ENCODE measurements around the gene LIM2. TPM values are rescaled to one million over a fixed set of nuclear protein-coding genes. Genes with fewer than 3 reads are reported as not detected.

Gene LIM2
- total RNA-seq, 1 donor from 2014 or later: not detected

GRCh38 chr19:51352783-51353360 is 34.9 kb downstream of the LIM2 start:
- Mint-ChIP-seq H3K27ac (no peak overlapping the region), H3K27me3 (no peaks in the 10 kb centered on the region), H3K4me3 (no peak overlapping the region), H3K9me3 (no peaks in the 10 kb centered on the region), H3K36me3 (ENCODE audit: low read depth) (peaks cover 36% of the 10 kb centered on the region), H3K4me1 (peaks cover 1% of the 10 kb centered on the region)
- TF ChIP-seq, protein P1, sequence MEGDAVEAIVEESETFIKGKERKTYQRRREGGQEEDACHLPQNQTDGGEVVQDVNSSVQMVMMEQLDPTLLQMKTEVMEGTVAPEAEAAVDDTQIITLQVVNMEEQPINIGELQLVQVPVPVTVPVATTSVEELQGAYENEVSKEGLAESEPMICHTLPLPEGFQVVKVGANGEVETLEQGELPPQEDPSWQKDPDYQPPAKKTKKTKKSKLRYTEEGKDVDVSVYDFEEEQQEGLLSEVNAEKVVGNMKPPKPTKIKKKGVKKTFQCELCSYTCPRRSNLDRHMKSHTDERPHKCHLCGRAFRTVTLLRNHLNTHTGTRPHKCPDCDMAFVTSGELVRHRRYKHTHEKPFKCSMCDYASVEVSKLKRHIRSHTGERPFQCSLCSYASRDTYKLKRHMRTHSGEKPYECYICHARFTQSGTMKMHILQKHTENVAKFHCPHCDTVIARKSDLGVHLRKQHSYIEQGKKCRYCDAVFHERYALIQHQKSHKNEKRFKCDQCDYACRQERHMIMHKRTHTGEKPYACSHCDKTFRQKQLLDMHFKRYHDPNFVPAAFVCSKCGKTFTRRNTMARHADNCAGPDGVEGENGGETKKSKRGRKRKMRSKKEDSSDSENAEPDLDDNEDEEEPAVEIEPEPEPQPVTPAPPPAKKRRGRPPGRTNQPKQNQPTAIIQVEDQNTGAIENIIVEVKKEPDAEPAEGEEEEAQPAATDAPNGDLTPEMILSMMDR (IDR thresholded peaks at IDR 0.05): no peak
- ChIA-PET CTCF (no interaction called here), POLR2A (no interaction called here)
- intact Hi-C loops (cut with micrococcal nuclease): no loop called here
- DNase-seq (no peak), ATAC-seq (ENCODE audit: low read depth) (no peak)

DNA sequence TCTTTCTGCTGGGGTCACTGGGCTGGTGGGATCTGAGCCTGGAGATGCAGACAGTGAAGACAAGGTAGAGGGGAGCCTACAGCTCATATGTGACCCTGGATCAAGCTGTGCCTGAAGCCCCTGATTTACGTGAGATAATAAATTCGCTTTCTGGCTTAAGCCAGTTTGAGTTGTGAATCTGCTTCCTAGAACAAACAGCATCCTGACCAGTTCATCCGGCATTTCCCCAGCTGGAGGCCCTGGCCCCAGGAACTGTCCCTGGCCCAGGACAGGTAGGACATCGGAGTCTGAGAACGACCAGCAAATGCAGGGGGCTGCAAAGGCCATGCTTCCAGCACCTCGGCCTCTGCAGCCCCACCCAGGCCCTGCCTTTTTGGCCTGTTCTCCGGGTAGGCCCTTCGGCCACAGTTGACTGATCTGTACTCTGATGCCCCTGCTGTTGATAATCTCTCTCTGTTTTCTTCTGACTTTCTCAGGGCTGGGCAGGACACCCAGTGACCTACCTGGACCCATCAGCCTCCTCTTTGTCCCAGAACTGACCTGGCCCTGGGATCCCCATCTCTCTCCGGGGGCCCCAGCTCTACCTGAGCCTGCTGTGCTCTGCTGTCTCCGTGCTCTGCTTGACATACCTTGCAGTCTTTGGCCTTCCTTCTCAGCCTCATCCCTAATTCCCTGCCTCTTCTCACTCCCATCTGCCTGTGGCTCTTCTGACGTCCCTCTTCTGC is 36.3 kb downstream of the LIM2 start:
- peaks cover 50% of the 10 kb centered on the region for H3K36me3 Mint-ChIP-seq (ENCODE audit: low read depth)
- ChIA-PET CTCF (interaction anchor here (1.1 kb wide), 1 partner anchor 12 kb away, joined by 3 read pairs; no protein-coding TSS in a partner anchor), POLR2A (no interaction called here)
- TF ChIP-seq, protein P1 (IDR thresholded peaks at IDR 0.05): no peak
- no peak overlapping the region for H3K4me3 Mint-ChIP-seq
- H3K27me3 Mint-ChIP-seq: no peaks in the 10 kb centered on the region
- no peak for ATAC-seq (ENCODE audit: low read depth)
- H3K9me3 Mint-ChIP-seq: no peaks in the 10 kb centered on the region
- DNase-seq: no peak
- intact Hi-C loops (cut with micrococcal nuclease): no loop called here
- no peak overlapping the region for H3K27ac Mint-ChIP-seq
- H3K4me1 Mint-ChIP-seq: no peaks in the 10 kb centered on the region

DNA sequence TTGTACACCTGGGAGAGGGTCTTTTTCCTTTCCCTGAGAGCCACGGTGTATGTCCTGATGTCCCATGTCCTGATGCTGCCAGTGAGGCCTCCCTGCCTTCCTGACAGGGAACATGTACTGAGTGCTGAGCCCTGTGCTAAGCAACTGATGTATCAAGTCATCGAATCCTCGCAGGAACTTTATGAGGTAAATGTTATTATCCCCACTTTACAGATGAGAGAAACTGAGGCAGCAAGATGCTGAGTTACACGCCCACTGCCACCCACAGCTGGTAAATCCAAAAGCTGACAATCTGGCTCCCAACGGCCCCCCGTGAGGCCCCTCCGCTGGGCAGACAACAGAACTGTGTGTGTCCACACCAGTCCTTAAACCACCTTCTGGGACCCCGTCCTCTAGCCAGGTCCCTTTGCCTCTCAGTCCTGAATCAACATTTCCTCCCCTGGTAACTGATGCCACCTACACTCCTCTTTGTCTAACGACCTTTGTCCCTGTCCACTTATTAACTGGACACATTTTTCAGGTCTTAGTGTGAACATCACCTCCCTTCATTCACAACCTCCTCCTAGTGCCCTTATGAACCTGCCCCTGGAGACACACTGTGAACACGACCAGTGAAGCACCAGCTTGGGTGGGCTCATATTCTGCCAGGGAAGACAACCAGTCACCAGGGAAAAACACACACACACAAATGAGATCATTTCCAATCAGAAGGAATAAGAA is 40.4 kb downstream of the LIM2 start:
- Mint-ChIP-seq H3K4me3 (no peak overlapping the region), H3K27ac (no peak overlapping the region), H3K9me3 (no peaks in the 10 kb centered on the region), H3K4me1 (peaks cover 32% of the 10 kb centered on the region), H3K36me3 (ENCODE audit: low read depth) (peaks cover 43% of the 10 kb centered on the region), H3K27me3 (no peaks in the 10 kb centered on the region)
- POLR2A ChIA-PET: interaction anchor here (0.6 kb wide), 1 partner anchor 62 kb away, joined by 4 read pairs; no protein-coding TSS in a partner anchor
- no peak for DNase-seq
- intact Hi-C loops (cut with micrococcal nuclease): no loop called here
- CTCF ChIA-PET: no interaction called here
- no peak for ATAC-seq (ENCODE audit: low read depth)
- TF ChIP-seq, protein P1 (IDR thresholded peaks at IDR 0.05): no peak

DNA sequence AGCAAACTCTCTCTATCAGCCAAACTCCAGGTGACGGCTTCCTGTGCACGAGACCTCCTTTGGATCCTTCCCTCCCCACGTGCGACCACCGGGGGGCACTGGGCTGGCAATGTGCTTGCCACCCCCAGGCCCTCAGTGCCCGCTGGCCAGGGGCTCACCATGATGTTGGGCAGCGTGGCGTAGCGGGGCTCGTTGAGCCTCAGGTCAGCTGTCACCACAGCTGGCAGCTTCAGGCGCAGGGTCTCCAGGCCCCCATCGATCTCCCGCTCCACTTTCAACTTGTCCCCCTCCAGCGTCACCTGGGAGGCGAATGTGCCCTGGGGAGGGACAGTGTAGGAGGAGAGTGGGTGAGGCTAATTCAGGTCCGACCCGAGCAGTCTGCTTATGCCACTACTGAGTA is 41.0 kb downstream of the LIM2 start:
- intact Hi-C loops (cut with micrococcal nuclease): no loop called here
- DNase-seq: no peak
- Mint-ChIP-seq H3K4me1 (peaks cover 34% of the 10 kb centered on the region), H3K27ac (no peak overlapping the region), H3K4me3 (no peak overlapping the region), H3K9me3 (no peaks in the 10 kb centered on the region), H3K27me3 (no peaks in the 10 kb centered on the region), H3K36me3 (ENCODE audit: low read depth) (peaks cover 37% of the 10 kb centered on the region)
- ATAC-seq (ENCODE audit: low read depth): no peak
- CTCF ChIA-PET: no interaction called here
- POLR2A ChIA-PET: no interaction called here
- TF ChIP-seq, protein P1 (IDR thresholded peaks at IDR 0.05): no peak

GRCh38 chr19:51345076-51345620 is 42.6 kb downstream of the LIM2 start:
- H3K4me3 Mint-ChIP-seq: peak overlapping the region; percentile 58
- intact Hi-C loops (cut with micrococcal nuclease): no loop called here
- ChIA-PET CTCF (interaction anchor here (1.2 to 2.0 kb wide), 2 partner anchors 21 to 51 kb away, joined by 3 to 7 read pairs; partner anchors contain the start of gene ETFB), POLR2A (interaction anchor here (1.0 to 1.9 kb wide), 5 partner anchors 12 to 72 kb away, joined by 3 to 10 read pairs (median 4); partner anchors contain the start of genes ETFB and SIGLEC10)
- H3K27me3 Mint-ChIP-seq: no peaks in the 10 kb centered on the region
- peaks cover 23% of the 10 kb centered on the region for H3K36me3 Mint-ChIP-seq (ENCODE audit: low read depth)
- no peaks in the 10 kb centered on the region for H3K9me3 Mint-ChIP-seq
- DNase-seq: no peak
- peak overlapping the region; percentile 92 for H3K27ac Mint-ChIP-seq
- TF ChIP-seq, protein P1 (IDR thresholded peaks at IDR 0.05): no peak
- no peak for ATAC-seq (ENCODE audit: low read depth)
- H3K4me1 Mint-ChIP-seq: peaks cover 42% of the 10 kb centered on the region

All from activated B cell treated with CpG ODN at 0.5 μM for 24 hours (primary cell).